NCI-H2107 (cell line): ENCODE data around the gene ITPR3.

Experiments used
- DNase-seq: peaks from one replicate; lab custom pipeline; 2025; lab: John Stamatoyannopoulos, UW

The ITPR3 gene

GRCh38 chr6:33737267-33738026 lies 116.3 kb downstream of the ITPR3 start:
- no peak for DNase-seq

- no peak for DNase-seq
These were observed 117.0 kb downstream of the ITPR3 start for GRCh38 chr6:33738153-33738552.

GRCh38 chr6:33738879-33739278 lies 117.8 kb downstream of the ITPR3 start:
- DNase-seq, result no peak

GRCh38 chr6:33739571-33739970 lies 118.4 kb downstream of the ITPR3 start:
- DNase-seq, result no peak

GRCh38 chr6:33740204-33740608 lies 119.1 kb downstream of the ITPR3 start:
- no peak for DNase-seq

- no peak for DNase-seq
These were observed 119.7 kb downstream of the ITPR3 start for GRCh38 chr6:33740794-33741193.

GRCh38 chr6:33742092-33742491 lies 121.0 kb downstream of the ITPR3 start:
- DNase-seq, result no peak

GRCh38 chr6:33742837-33743236 lies 121.7 kb downstream of the ITPR3 start:
- no peak for DNase-seq

GRCh38 chr6:33744001-33744848 lies 123.1 kb downstream of the ITPR3 start:
- DNase-seq, result peak; percentile 77

GRCh38 chr6:33744895-33745546 lies 123.9 kb downstream of the ITPR3 start:
- DNase-seq, result peak; percentile 50

GRCh38 chr6:33745548-33745947 lies 124.4 kb downstream of the ITPR3 start:
- no peak for DNase-seq
